ENCODE measurements around the gene CORIN.

DNA sequence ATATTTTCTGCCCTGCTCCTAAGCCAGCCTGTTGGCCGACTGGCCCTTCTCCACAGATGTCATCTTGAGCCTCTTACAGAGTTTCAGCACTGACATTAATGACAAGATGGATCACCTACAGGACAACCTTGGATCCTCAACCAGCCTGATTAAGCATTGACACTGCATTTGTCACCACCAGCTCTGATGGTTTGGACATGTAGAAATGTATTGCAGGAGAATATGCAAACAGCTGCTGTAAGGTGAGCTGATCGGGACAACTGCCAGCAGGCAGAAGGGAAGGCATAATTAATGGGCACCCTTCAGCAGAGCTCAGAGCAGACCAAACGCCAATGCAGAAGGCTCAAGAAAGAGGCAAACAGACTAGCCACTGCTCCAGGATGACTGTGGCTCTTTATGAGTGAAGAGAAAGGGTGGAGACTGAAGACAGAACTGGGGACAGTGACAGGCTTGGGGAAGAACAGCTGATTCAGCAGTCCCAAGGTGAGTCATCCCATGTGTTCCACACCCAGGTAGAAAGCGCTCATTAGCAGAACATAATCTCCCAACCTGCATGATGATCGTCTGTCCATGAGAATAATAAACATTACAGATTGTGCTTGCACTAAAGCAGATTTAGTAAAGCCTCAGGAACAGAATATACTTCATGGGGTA lies 6.7 kb downstream of the CORIN start:
- TF ChIP-seq, protein P1, sequence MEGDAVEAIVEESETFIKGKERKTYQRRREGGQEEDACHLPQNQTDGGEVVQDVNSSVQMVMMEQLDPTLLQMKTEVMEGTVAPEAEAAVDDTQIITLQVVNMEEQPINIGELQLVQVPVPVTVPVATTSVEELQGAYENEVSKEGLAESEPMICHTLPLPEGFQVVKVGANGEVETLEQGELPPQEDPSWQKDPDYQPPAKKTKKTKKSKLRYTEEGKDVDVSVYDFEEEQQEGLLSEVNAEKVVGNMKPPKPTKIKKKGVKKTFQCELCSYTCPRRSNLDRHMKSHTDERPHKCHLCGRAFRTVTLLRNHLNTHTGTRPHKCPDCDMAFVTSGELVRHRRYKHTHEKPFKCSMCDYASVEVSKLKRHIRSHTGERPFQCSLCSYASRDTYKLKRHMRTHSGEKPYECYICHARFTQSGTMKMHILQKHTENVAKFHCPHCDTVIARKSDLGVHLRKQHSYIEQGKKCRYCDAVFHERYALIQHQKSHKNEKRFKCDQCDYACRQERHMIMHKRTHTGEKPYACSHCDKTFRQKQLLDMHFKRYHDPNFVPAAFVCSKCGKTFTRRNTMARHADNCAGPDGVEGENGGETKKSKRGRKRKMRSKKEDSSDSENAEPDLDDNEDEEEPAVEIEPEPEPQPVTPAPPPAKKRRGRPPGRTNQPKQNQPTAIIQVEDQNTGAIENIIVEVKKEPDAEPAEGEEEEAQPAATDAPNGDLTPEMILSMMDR (IDR thresholded peaks at IDR 0.05; ENCODE audit: low read depth, low read length, poor library complexity, severe bottlenecking), result no peak
- no peak for TF ChIP-seq EZH2phosphoT487 (IDR thresholded peaks at IDR 0.05; ENCODE audit: borderline replicate concordance, low read length)
